K562 (cell line): ENCODE results near the gene GLB1L3. TPM values are rescaled to one million over a fixed set of nuclear protein-coding genes. Genes with fewer than 3 reads are reported as not detected.

ENCODE experiments used
- polyA plus RNA-seq, 8 experiments: library from polyadenylated mRNA; depleted of rRNA in 4 of 8; stranded (reverse) in 5 of 8; unstranded in 3 of 8; fragments of >200 nt; fragmentation: Nextera tagmentation in 2 of 8; fragmentation: Illumina TruSeq in 1 of 8; extraction: Ambion mirVana in 2 of 8; extraction: Trizol in 1 of 8; gene quantifications; 2 replicates each; pipeline versions ENCODE4 v1.2.1 to v1.2.3, GENCODE V29; 2011 to 2014; ENCODE audit warnings: inconsistent platforms in 1 of 8, missing spikeins in 1 of 8
- total RNA-seq, 7 experiments: library from RNA; depleted of rRNA in 6 of 7; stranded (reverse); fragments of >200 nt in 6 of 7; fragmentation: Illumina TruSeq in 2 of 7; extraction: Trizol in 2 of 7; gene quantifications; 2 replicates each; pipeline versions ENCODE4 v1.2.1 to v1.2.3, GENCODE V29; 2011 to 2021; ENCODE audit warnings: low replicate concordance in 1 of 7
- TF ChIP-seq, protein P1 (sequence below): fragments of 450-650 bp; IDR thresholded peaks from 2 replicates; pipeline ENCODE4 v1.6.1; 2016; ENCODE audit warnings: mild to moderate bottlenecking, moderate library complexity
- TF ChIP-seq, protein P2 (sequence below), 2 experiments: fragments of 450-650 bp in 1 of 2; sonication (generic) in 1 of 2; formaldehyde crosslinking in 1 of 2; IDR thresholded peaks; 2 replicates each; pipeline versions ENCODE4 v1.7.1 to v1.9.0; 2016 to 2022; ENCODE audit warnings: inconsistent platforms in 1 of 2, mild to moderate bottlenecking in 1 of 2, missing genetic modification reagents in 1 of 2
- TF ChIP-seq, protein P3 (sequence below): fragments of 250-450 bp; sonication (Bioruptor Pico); IDR thresholded peaks from 2 replicates; pipeline ENCODE4 v1.5.0; 2021

The GLB1L3 gene
- total and polyA plus RNA-seq, 9 of the 15 experiments (the other 6 are each of a cell fraction or from before 2014, with no cell fraction given) = 0.18 to 3.3 (median 0.49) TPM

DNA sequence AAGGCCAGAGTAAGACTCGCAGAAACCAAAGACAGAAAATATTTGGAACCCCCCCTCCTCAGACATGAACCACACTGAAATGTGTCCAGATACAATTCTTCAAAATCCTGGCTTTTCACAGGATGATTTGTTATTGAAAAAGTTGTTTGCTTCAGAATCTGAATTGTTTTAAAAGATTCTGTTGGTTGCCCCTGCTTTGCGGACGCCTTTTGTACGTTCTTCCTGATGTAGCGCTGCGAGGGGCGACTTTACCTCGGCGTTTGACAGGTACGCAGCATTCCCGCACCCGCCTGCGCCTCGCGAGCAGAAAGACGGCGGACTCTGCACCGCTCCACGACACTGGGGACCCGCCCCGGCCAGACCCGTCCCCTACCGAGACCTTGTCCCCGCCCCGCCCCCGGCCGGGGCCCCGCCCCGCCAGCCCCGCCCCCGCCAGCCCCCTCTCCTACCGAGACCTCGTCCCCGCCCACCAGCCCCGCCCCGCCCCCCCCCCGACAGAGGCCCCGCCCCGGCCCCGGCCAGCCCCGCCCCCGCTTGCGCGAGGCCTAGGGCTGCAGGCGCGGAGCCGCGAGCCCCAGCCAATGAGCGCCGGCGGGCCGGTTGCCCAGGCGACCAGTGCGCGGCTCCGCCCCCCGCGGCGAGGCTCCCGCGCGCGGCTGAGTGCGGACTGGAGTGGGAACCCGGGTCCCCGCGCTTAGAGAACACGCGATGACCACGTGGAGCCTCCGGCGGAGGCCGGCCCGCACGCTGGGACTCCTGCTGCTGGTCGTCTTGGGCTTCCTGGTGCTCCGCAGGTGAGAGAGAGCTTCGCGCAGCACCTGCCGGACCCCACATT lies 55.4 kb downstream of the GLB1L3 start, which contains the start of gene GLB1L2 (continued):
- TF ChIP-seq, protein P1, sequence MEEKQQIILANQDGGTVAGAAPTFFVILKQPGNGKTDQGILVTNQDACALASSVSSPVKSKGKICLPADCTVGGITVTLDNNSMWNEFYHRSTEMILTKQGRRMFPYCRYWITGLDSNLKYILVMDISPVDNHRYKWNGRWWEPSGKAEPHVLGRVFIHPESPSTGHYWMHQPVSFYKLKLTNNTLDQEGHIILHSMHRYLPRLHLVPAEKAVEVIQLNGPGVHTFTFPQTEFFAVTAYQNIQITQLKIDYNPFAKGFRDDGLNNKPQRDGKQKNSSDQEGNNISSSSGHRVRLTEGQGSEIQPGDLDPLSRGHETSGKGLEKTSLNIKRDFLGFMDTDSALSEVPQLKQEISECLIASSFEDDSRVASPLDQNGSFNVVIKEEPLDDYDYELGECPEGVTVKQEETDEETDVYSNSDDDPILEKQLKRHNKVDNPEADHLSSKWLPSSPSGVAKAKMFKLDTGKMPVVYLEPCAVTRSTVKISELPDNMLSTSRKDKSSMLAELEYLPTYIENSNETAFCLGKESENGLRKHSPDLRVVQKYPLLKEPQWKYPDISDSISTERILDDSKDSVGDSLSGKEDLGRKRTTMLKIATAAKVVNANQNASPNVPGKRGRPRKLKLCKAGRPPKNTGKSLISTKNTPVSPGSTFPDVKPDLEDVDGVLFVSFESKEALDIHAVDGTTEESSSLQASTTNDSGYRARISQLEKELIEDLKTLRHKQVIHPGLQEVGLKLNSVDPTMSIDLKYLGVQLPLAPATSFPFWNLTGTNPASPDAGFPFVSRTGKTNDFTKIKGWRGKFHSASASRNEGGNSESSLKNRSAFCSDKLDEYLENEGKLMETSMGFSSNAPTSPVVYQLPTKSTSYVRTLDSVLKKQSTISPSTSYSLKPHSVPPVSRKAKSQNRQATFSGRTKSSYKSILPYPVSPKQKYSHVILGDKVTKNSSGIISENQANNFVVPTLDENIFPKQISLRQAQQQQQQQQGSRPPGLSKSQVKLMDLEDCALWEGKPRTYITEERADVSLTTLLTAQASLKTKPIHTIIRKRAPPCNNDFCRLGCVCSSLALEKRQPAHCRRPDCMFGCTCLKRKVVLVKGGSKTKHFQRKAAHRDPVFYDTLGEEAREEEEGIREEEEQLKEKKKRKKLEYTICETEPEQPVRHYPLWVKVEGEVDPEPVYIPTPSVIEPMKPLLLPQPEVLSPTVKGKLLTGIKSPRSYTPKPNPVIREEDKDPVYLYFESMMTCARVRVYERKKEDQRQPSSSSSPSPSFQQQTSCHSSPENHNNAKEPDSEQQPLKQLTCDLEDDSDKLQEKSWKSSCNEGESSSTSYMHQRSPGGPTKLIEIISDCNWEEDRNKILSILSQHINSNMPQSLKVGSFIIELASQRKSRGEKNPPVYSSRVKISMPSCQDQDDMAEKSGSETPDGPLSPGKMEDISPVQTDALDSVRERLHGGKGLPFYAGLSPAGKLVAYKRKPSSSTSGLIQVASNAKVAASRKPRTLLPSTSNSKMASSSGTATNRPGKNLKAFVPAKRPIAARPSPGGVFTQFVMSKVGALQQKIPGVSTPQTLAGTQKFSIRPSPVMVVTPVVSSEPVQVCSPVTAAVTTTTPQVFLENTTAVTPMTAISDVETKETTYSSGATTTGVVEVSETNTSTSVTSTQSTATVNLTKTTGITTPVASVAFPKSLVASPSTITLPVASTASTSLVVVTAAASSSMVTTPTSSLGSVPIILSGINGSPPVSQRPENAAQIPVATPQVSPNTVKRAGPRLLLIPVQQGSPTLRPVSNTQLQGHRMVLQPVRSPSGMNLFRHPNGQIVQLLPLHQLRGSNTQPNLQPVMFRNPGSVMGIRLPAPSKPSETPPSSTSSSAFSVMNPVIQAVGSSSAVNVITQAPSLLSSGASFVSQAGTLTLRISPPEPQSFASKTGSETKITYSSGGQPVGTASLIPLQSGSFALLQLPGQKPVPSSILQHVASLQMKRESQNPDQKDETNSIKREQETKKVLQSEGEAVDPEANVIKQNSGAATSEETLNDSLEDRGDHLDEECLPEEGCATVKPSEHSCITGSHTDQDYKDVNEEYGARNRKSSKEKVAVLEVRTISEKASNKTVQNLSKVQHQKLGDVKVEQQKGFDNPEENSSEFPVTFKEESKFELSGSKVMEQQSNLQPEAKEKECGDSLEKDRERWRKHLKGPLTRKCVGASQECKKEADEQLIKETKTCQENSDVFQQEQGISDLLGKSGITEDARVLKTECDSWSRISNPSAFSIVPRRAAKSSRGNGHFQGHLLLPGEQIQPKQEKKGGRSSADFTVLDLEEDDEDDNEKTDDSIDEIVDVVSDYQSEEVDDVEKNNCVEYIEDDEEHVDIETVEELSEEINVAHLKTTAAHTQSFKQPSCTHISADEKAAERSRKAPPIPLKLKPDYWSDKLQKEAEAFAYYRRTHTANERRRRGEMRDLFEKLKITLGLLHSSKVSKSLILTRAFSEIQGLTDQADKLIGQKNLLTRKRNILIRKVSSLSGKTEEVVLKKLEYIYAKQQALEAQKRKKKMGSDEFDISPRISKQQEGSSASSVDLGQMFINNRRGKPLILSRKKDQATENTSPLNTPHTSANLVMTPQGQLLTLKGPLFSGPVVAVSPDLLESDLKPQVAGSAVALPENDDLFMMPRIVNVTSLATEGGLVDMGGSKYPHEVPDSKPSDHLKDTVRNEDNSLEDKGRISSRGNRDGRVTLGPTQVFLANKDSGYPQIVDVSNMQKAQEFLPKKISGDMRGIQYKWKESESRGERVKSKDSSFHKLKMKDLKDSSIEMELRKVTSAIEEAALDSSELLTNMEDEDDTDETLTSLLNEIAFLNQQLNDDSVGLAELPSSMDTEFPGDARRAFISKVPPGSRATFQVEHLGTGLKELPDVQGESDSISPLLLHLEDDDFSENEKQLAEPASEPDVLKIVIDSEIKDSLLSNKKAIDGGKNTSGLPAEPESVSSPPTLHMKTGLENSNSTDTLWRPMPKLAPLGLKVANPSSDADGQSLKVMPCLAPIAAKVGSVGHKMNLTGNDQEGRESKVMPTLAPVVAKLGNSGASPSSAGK = peak; percentile 97
- TF ChIP-seq, protein P2, sequence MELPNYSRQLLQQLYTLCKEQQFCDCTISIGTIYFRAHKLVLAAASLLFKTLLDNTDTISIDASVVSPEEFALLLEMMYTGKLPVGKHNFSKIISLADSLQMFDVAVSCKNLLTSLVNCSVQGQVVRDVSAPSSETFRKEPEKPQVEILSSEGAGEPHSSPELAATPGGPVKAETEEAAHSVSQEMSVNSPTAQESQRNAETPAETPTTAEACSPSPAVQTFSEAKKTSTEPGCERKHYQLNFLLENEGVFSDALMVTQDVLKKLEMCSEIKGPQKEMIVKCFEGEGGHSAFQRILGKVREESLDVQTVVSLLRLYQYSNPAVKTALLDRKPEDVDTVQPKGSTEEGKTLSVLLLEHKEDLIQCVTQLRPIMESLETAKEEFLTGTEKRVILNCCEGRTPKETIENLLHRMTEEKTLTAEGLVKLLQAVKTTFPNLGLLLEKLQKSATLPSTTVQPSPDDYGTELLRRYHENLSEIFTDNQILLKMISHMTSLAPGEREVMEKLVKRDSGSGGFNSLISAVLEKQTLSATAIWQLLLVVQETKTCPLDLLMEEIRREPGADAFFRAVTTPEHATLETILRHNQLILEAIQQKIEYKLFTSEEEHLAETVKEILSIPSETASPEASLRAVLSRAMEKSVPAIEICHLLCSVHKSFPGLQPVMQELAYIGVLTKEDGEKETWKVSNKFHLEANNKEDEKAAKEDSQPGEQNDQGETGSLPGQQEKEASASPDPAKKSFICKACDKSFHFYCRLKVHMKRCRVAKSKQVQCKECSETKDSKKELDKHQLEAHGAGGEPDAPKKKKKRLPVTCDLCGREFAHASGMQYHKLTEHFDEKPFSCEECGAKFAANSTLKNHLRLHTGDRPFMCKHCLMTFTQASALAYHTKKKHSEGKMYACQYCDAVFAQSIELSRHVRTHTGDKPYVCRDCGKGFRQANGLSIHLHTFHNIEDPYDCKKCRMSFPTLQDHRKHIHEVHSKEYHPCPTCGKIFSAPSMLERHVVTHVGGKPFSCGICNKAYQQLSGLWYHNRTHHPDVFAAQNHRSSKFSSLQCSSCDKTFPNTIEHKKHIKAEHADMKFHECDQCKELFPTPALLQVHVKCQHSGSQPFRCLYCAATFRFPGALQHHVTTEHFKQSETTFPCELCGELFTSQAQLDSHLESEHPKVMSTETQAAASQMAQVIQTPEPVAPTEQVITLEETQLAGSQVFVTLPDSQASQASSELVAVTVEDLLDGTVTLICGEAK (IDR thresholded peaks at IDR 0.05) = no peak
- TF ChIP-seq, protein P2 (CRISPR knock-in tag; IDR thresholded peaks at IDR 0.05) = peak; percentile 66; the same call in 1 of the 2 replicates
- TF ChIP-seq, protein P3, sequence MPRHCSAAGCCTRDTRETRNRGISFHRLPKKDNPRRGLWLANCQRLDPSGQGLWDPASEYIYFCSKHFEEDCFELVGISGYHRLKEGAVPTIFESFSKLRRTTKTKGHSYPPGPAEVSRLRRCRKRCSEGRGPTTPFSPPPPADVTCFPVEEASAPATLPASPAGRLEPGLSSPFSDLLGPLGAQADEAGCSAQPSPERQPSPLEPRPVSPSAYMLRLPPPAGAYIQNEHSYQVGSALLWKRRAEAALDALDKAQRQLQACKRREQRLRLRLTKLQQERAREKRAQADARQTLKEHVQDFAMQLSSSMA (CRISPR knock-in tag) = no peak
